Activated naive CD4-positive, alpha-beta T cell treated with anti-CD3 and anti-CD28 coated beads, Interleukin-2, amount 50 U/mL, for 16 hours (primary cell): Measurements from ENCODE around the gene TET3.

Experiments used
- DNase-seq: peaks from one replicate; pipeline ENCODE4 v3.0.0-alpha.2; 2020

The TET3 gene

DNA sequence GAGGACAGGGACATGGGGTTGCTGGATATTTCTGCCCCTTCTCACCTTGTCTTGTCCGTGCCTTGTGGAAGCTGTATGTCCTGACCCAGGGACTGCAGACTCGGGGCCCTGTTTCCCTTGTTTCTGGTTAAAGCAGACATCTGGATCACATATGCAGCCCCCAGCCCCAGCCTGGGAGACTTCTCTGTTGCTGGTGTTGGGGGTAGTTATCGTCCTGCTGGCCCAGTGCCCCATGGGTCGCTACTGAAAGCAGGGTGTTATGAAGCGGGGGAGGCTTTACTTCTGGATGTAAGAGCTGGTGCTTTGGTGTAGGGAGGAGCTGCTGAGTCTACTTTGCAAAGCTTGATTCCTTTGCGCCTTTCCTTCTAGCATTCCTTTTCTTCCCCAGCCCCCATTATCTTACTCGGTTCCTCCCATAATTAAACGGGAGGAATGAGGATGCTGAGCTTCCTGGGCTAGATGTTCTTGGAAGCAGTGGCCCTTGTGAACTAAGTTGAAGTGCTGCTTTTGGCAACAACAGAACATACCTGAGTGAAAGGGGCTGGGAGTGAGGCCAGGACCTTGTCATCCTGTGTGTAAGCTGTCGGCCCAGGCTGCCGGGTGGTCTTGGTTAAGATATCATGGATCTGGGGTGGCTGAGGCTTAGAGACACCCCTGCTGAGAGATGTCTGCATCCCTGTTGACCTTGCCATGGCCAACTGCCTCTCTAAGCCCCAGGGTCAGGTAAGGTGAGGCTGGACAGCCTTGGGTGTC lies 3.4 kb downstream of the TET3 start:
- DNase-seq: no peak

DNA sequence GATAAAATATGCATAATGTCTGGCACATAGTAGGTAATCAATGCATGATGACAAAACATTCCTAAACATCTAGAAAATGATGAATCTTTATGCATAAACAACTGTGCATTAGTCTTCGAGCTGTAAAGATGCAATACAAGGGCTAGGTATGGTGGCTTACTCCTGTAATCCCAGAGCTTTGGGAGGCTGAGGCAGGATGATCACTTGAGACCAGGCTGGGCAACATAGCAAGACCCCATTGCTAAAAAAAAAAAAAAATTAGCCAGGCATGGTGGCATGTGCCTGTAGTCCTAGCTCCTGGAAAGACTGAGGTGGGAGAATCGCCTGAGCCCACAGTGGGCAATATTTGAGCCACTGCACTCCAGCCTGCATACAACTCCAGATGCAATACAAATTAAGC lies 5.3 kb downstream of the TET3 start:
- no peak for DNase-seq

- DNase-seq: no peak
These were observed 5.8 kb downstream of the TET3 start for GRCh38 chr2:73990531-73990930.

DNA sequence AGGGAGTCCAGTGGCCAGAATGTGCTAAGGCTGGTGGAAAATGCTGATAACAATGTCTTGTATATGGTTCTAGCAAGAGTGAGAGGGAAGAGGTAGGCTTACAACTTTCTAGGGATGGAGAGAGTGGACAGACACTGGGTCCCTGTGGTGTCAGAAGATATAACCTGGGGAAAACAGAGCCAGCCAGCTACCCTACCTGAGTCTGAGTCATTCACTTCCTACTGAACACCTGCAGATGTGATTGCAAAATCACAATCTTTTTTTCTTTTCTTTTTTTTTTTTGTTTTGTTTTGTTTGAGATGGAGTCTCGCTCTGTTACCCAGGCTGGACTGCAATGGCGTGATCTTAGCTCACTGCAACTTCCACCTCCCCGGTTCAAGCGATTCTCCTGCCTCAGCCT lies 7.3 kb downstream of the TET3 start:
- no peak for DNase-seq

DNA sequence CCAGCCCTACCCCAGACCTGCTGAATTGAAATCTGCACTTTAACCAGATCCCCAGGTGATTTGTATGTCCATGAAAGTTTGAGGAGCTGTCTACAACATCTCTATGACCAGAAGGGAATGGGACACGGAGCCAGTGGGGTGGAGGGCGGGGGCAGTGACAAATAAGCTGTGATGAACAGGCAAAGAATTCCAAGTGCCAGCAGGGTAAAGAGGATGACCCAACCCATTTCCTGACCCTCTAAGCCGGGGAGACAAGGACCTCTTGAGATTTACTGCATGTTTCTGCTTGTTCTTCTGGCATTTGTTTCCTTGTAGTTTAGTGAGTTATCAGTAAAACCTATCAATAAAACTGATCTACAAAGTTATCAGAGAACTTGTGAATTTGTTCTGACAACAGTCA lies 8.7 kb downstream of the TET3 start:
- DNase-seq: no peak

GRCh38 chr2:73993778-73994177 lies 9.1 kb downstream of the TET3 start:
- DNase-seq: peak; percentile 28

GRCh38 chr2:73994178-73994831 lies 9.6 kb downstream of the TET3 start:
- DNase-seq: no peak

DNA sequence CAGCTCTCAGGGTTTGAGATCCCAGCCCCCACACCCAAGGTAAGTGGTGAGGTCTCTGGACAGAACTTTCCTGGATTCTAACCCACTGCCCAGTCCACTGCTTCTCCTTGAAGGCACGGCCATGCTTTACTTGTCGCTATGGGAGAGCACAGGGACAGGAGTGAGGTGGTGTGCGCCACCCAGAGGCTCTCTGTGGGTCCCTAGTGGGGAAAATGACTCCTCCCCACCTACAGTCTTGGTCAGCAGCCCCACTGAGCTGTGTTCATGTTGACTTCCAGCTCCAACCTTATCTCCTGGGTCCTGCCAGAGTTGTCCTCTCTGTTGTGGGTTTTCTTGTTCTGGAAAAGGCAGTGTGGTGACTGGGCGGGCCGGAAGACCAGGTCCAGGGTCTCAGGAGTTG lies 11.1 kb downstream of the TET3 start:
- DNase-seq: no peak

DNA sequence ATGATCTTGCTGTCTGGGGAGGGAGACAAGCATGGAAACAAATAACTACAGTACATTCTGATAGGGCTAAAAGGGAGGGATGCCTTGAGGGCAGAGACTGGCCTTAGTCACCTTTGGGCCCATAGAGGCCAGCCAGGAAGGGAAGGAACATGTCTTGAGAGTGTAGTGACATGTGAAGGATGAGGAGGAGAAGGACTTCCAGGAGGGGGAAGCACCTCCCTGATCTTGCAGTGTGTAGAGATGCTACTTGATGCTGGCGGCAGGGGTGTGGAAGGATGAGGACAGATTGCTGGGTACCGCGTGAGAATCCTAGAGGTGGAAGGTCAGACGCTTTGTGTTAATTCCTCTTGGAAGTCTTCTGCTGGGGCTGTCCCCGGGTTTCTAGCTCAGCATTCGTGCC lies 13.1 kb downstream of the TET3 start:
- no peak for DNase-seq

DNA sequence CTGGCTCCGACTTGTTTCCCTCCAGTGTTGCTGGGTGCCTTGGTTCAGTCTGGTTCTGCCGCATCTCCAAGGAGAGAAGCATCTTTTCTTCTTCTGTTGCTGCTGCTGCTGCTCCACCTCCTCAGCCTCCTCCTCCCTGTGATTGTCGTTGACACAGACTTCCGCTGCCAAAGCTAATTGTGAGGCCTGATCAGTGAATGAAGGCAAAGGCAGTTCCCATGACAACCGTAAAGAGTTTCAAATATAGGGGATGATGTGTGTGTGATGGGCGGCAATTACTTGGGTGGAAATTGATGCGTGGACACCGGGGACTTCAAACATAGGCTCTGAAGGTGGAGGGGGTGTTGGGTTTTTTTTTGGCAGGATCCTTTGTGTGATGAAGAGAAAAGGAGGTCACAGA lies 13.7 kb downstream of the TET3 start:
- DNase-seq: no peak

- no peak for DNase-seq
These were observed 14.2 kb downstream of the TET3 start for GRCh38 chr2:73998933-73999332.

DNA sequence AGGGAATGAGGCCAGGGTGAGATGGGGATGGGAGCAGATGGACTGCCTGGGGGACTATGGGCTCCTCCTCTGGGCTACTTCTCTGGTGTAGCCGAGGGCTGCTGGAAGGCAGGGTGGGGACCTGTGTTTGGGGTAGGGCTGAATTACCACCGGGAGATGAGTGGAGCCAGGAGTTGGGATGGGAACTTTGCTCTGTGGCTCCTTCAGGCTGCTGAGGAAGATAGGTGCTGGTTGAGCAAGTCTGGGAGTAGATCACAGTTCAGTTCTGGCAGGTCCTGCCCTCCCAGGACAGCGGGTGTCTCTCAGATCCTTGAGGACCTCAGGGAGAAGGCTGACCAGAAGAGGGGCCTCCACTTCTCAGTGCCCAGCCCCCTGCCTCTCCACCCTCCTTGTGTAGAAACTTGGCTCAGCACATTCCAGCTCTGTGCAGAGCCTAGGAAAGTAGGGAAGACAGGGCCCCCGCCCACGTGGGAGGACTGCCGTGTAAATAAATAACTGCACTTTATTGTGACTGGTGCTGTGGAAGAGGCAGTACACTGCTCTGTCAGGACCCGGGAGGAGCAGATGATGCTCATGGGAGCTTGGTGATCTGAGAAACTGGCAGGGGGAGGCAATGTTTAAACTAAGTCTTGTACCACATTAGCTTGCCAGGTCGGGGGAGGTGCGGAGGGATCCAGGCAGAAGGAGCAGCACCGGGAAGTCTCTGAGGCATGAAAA lies 15.3 kb downstream of the TET3 start:
- no peak for DNase-seq

- no peak for DNase-seq
These were observed 16.0 kb downstream of the TET3 start for GRCh38 chr2:74000666-74001065.

DNA sequence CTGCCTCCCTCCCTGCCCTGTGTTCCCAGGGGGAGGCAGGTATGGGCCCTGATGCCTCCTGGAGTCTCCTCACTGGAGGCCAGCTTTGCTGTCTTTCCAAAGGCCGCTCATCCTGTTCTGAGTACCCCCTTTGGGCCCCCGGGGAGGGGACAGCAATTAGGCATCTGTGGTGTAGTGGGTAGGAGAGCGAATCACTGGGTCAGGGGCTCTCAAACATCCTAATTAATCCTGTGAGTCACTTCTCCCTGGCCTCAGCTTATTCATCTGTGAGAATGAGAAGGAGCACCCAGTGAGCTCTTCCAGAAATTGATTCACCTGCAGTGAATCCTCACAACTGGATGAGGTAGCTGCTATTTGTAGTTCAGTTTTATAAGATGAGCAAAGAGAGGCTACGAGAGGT lies 16.4 kb downstream of the TET3 start:
- DNase-seq: no peak

DNA sequence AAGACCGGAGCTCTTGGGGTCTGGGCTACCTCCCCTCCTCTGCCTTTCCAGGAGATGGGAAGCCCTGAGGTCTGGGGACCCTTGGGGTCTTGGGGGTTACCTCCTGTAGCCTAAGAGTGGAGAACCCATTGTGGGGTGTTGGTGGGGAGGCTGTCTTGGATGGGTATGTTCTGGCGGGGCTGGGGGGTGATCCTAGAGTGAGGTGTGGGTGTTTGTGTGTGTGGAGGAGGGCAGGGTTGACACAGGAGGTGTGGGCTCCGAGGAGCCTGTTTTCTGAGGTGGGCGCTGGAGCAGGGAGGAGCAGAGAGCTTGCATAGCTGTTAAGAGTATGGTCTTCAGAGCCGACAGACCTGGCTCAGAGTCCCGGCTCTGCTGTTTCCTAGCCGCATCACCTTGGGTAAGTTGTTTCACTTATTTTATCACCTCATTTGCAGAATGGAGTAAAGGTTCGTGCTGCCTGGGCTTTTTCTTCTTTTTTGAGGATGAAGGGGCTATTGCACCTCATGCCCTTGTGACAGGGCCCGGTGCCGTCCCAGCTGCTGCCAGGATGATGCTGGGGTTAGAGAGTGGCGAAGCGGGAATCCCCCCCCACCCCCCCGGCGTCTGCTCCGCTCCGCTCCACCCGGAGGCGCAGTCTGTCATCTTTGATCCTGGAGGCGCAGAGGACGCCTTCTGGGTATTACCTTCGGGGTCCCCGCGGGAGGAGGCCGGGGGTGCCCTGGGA lies 17.2 kb downstream of the TET3 start:
- DNase-seq: no peak

GRCh38 chr2:74002505-74003421 lies 18.1 kb downstream of the TET3 start:
- peak; percentile 77 for DNase-seq

GRCh38 chr2:74003494-74004211 lies 18.9 kb downstream of the TET3 start:
- DNase-seq: no peak

GRCh38 chr2:74004212-74005182 lies 19.8 kb downstream of the TET3 start:
- DNase-seq: no peak

DNA sequence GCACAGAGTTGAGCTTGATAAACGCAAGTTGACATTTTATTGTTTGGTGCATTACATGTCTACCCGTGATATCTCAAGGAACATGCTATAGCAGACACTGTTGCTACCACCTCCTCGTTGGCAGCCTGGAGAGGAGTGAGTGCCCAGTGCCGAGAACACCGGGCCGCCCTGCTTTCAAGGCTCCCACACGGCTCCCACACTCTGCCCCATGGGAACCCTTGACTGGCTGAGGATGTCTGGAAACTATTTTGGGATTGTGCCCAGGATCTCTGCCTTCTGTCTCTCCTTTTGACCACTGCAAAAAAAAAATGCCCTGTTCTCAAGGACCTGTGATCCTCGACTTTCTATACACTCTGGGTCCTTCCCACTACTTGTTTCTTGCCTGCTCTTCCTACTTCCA lies 21.1 kb downstream of the TET3 start:
- DNase-seq: no peak

DNA sequence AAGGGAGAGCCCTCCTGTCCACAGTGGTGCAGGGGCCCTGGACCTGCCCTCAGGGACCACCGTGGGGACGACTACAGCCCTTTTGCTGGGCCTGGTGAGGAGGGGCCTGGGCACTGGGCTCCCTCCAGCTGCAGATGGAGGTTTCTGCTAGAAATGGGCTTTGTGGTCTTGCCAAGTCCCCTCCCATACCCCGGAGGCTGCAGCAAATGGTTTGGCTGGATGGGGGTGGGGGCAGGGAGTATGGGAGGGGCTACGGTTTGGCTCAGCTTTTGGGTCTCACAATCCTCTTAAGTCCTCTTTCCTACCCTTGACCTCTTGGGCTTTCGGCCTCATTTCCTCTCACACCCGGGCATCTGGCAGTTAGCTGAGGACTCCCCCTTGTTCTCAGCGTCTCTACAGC lies 21.7 kb downstream of the TET3 start:
- no peak for DNase-seq
